HEK293 (cell line): ENCODE results near the gene P2RX6.

Experiments
- CTCF ChIA-PET: fragments of 350-600 bp; formaldehyde crosslinking; extraction: SDS; loops from one replicate; lab custom pipeline; 2021; ENCODE audit warnings: antibody characterized with exemption; lab: Yijun Ruan, JAX
- POLR2A ChIA-PET: fragments of 300-600 bp; formaldehyde crosslinking; extraction: SDS; loops from one replicate; lab custom pipeline; 2020; ENCODE audit warnings: antibody characterized with exemption, inconsistent platforms; lab: Yijun Ruan, JAX
- H3K27ac ChIP-seq: fragments of 200-500 bp; sonication (Bioruptor generic); 2 replicates; pipeline ENCODE4 v1.5.1; 2014; ENCODE audit warnings: low read depth, low read length, control low read depth, inconsistent platforms; ENCODE audit errors: extremely low read depth
- H3K36me3 ChIP-seq, 2 experiments: fragments of 200-500 bp in 1 of 2; sonication (Bioruptor generic) in 1 of 2; 1 replicate in 1 of 2; 2 replicates in 1 of 2; pipeline ENCODE4 v1.5.1; 2014 to 2017; ENCODE audit warnings: inconsistent platforms in 2 of 2, low read length in 2 of 2; ENCODE audit not compliant: control insufficient read depth in 2 of 2, insufficient read depth in 1 of 2
- H3K4me1 ChIP-seq: fragments of 200-500 bp; sonication (Bioruptor generic); 2 replicates; pipeline ENCODE4 v1.5.1; 2014; ENCODE audit warnings: mild to moderate bottlenecking, low read length, inconsistent platforms; ENCODE audit not compliant: control insufficient read depth, insufficient read depth
- H3K4me3 ChIP-seq: 2 replicates; pipeline ENCODE4 v1.5.1; 2011; ENCODE audit warnings: low read depth, mild to moderate bottlenecking, control low read depth, low read length, moderate library complexity
- H3K9me3 ChIP-seq: fragments of 200-500 bp; sonication (Bioruptor generic); 2 replicates; pipeline ENCODE4 v1.5.1; 2014; ENCODE audit warnings: low read depth, low read length, inconsistent platforms; ENCODE audit not compliant: control insufficient read depth, insufficient read depth
- KLF7 ChIP-seq: fragments of 450-650 bp; formaldehyde crosslinking; IDR thresholded peaks from 2 replicates; pipeline ENCODE4 v1.5.1; 2016; ENCODE audit warnings: missing biosample characterization, missing genetic modification characterization, borderline replicate concordance
- REPIN1 ChIP-seq: fragments of 450-650 bp; formaldehyde crosslinking; IDR thresholded peaks from 2 replicates; pipeline ENCODE4 v1.5.1; 2017; ENCODE audit warnings: missing biosample characterization, missing genetic modification characterization, low read depth
- SALL2 ChIP-seq: fragments of 450-650 bp; formaldehyde crosslinking; IDR thresholded peaks from 2 replicates; pipeline ENCODE4 v1.5.0; 2017; ENCODE audit warnings: missing biosample characterization, mild to moderate bottlenecking, missing genetic modification characterization, borderline replicate concordance
- ZBTB8A ChIP-seq: fragments of 450-650 bp; formaldehyde crosslinking; IDR thresholded peaks from 2 replicates; pipeline ENCODE4 v1.5.1; 2016; ENCODE audit warnings: missing biosample characterization, missing genetic modification characterization
- ZFP3 ChIP-seq: fragments of 450-650 bp; formaldehyde crosslinking; IDR thresholded peaks from 2 replicates; pipeline ENCODE4 v1.5.1; 2016; ENCODE audit warnings: low read depth, missing biosample characterization, missing genetic modification characterization
- ZIC2 ChIP-seq: fragments of 450-650 bp; formaldehyde crosslinking; IDR thresholded peaks from 2 replicates; pipeline ENCODE4 v1.5.1; 2016; ENCODE audit warnings: missing biosample characterization, missing genetic modification characterization
- ZNF10 ChIP-seq: fragments of 450-650 bp; formaldehyde crosslinking; IDR thresholded peaks from 2 replicates; pipeline ENCODE4 v1.5.1; 2017; ENCODE audit warnings: missing biosample characterization, missing genetic modification characterization
- ZNF155 ChIP-seq: fragments of 450-650 bp; formaldehyde crosslinking; IDR thresholded peaks from 2 replicates; pipeline ENCODE4 v1.5.1; 2016; ENCODE audit warnings: missing biosample characterization, missing genetic modification characterization
- ZNF221 ChIP-seq: fragments of 450-650 bp; formaldehyde crosslinking; IDR thresholded peaks from 2 replicates; pipeline ENCODE4 v1.5.1; 2017; ENCODE audit warnings: missing biosample characterization, missing genetic modification characterization, borderline replicate concordance
- ZNF404 ChIP-seq: fragments of 450-650 bp; formaldehyde crosslinking; IDR thresholded peaks from 2 replicates; pipeline ENCODE4 v1.5.1; 2017; ENCODE audit warnings: missing biosample characterization, missing genetic modification characterization
- ZNF560 ChIP-seq: fragments of 450-650 bp; formaldehyde crosslinking; IDR thresholded peaks from 2 replicates; pipeline ENCODE4 v1.5.1; 2017; ENCODE audit warnings: missing biosample characterization, missing genetic modification characterization, borderline replicate concordance
- ZNF704 ChIP-seq: fragments of 450-650 bp; formaldehyde crosslinking; IDR thresholded peaks from 2 replicates; pipeline ENCODE4 v1.5.1; 2016; ENCODE audit warnings: missing biosample characterization, missing genetic modification characterization
- ZNF76 ChIP-seq: fragments of 450-650 bp; formaldehyde crosslinking; IDR thresholded peaks from 2 replicates; pipeline ENCODE4; 2016; ENCODE audit warnings: low read depth, missing biosample characterization, missing genetic modification characterization, borderline replicate concordance
- ZNF843 ChIP-seq: fragments of 450-650 bp; formaldehyde crosslinking; IDR thresholded peaks from 2 replicates; pipeline ENCODE4 v1.5.1; 2016; ENCODE audit warnings: missing biosample characterization, missing genetic modification characterization
- ZSCAN30 ChIP-seq: fragments of 450-650 bp; IDR thresholded peaks from 2 replicates; pipeline ENCODE4 v1.5.1; 2018; ENCODE audit warnings: missing biosample characterization, mild to moderate bottlenecking, missing genetic modification characterization, moderate library complexity
- TF ChIP-seq, protein P1 (sequence below): fragments of 450-650 bp; formaldehyde crosslinking; IDR thresholded peaks from 2 replicates; pipeline ENCODE4 v1.5.1; 2016; ENCODE audit warnings: missing biosample characterization, missing genetic modification characterization
- TF ChIP-seq, protein P2 (sequence below): fragments of 450-650 bp; formaldehyde crosslinking; IDR thresholded peaks from 2 replicates; pipeline ENCODE4 v1.5.1; 2016; ENCODE audit warnings: missing biosample characterization, missing genetic modification characterization
- TF ChIP-seq, protein P3 (sequence below): fragments of 450-650 bp; formaldehyde crosslinking; IDR thresholded peaks from 2 replicates; pipeline ENCODE4 v1.5.1; 2016; ENCODE audit warnings: missing biosample characterization, missing genetic modification characterization

P2RX6 gene

GRCh38 chr22:20990184-20991180, 24.5 kb upstream of the P2RX6 start:
- H3K4me3 ChIP-seq = no peak overlapping the region
- ChIA-PET CTCF (interaction anchor here (0.5 to 1.4 kb wide), 3 partner anchors 8 to 572 kb away, joined by 4 to 7 read pairs (median 7); partner anchors contain the start of gene LZTR1), POLR2A (interaction anchor here (1.4 to 2.4 kb wide), 3 partner anchors 8 to 12 kb away, joined by 6 to 22 read pairs (median 20); partner anchors contain the start of genes LZTR1 and THAP7)
- TF ChIP-seq ZNF404 (tag by site-specific recombination) (no peak), ZIC2 (tag by site-specific recombination) (no peak), ZNF76 (tag by site-specific recombination) (no peak), ZFP3 (tag by site-specific recombination) (no peak), ZNF155 (no peak), KLF7 (tag by site-specific recombination) (no peak)
- TF ChIP-seq, protein P1, sequence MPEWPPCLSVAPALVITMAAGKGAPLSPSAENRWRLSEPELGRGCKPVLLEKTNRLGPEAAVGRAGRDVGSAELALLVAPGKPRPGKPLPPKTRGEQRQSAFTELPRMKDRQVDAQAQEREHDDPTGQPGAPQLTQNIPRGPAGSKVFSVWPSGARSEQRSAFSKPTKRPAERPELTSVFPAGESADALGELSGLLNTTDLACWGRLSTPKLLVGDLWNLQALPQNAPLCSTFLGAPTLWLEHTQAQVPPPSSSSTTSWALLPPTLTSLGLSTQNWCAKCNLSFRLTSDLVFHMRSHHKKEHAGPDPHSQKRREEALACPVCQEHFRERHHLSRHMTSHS (tag by site-specific recombination) = no peak
- TF ChIP-seq, all 188 proteins: peak for 0
- H3K27ac ChIP-seq = no peak overlapping the region
- peaks cover 4 to 96% of the 10 kb centered on the region in 2 experiments; a peak in 2 of 3 replicates for H3K36me3 ChIP-seq
- H3K4me1 ChIP-seq = no peaks in the 10 kb centered on the region
- H3K9me3 ChIP-seq = no peaks in the 10 kb centered on the region

- ChIA-PET CTCF (interaction anchor here (0.5 to 1.4 kb wide), 3 partner anchors 9 to 573 kb away, joined by 4 to 7 read pairs (median 7); partner anchors contain the start of gene LZTR1), POLR2A (interaction anchor here (1.4 to 2.4 kb wide), 3 partner anchors 8 to 11 kb away, joined by 6 to 22 read pairs (median 20); partner anchors contain the start of genes LZTR1 and THAP7)
- TF ChIP-seq ZNF704 (tag by site-specific recombination) (no peak), ZNF10 (tag by site-specific recombination) (no peak), ZBTB8A (tag by site-specific recombination) (no peak), ZNF560 (no peak), ZNF221 (tag by site-specific recombination) (no peak), REPIN1 (tag by site-specific recombination) (no peak), SALL2 (tag by site-specific recombination) (no peak), ZNF843 (tag by site-specific recombination) (no peak), ZSCAN30 (tag by site-specific recombination) (no peak)
- TF ChIP-seq, protein P2, sequence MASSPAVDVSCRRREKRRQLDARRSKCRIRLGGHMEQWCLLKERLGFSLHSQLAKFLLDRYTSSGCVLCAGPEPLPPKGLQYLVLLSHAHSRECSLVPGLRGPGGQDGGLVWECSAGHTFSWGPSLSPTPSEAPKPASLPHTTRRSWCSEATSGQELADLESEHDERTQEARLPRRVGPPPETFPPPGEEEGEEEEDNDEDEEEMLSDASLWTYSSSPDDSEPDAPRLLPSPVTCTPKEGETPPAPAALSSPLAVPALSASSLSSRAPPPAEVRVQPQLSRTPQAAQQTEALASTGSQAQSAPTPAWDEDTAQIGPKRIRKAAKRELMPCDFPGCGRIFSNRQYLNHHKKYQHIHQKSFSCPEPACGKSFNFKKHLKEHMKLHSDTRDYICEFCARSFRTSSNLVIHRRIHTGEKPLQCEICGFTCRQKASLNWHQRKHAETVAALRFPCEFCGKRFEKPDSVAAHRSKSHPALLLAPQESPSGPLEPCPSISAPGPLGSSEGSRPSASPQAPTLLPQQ = no peak
- TF ChIP-seq, protein P3, sequence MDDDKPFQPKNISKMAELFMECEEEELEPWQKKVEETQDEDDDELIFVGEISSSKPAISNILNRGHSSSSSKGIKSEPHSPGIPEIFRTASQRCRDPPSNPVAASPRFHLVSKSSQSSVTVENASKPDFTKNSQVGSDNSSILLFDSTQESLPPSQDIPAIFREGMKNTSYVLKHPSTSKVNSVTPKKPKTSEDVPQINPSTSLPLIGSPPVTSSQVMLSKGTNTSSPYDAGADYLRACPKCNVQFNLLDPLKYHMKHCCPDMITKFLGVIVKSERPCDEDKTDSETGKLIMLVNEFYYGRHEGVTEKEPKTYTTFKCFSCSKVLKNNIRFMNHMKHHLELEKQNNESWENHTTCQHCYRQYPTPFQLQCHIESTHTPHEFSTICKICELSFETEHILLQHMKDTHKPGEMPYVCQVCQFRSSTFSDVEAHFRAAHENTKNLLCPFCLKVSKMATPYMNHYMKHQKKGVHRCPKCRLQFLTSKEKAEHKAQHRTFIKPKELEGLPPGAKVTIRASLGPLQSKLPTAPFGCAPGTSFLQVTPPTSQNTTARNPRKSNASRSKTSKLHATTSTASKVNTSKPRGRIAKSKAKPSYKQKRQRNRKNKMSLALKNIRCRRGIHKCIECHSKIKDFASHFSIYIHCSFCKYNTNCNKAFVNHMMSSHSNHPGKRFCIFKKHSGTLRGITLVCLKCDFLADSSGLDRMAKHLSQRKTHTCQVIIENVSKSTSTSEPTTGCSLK (tag by site-specific recombination) = no peak
- Histone ChIP-seq H3K4me3 (no peak overlapping the region), H3K4me1 (no peaks in the 10 kb centered on the region), H3K27ac (no peak overlapping the region), H3K9me3 (no peaks in the 10 kb centered on the region), H3K36me3 (peaks cover 0 to 96% of the 10 kb centered on the region in 2 experiments; a peak in 2 of 3 replicates)
Observed at GRCh38 chr22:20991252-20992055, 23.5 kb upstream of the P2RX6 start.
